ENCODE results near the gene TMC3. TPM values are rescaled to one million over a fixed set of nuclear protein-coding genes. Genes with fewer than 3 reads are reported as not detected.

Gene TMC3
- total and polyA plus RNA-seq, 7 donors = not detected

GRCh38 chr15:81347910-81348309, 26.1 kb downstream of the TMC3 start:
- Histone ChIP-seq H3K27me3 (ENCODE audit: insufficient read depth in 3 of 3, low read length in 2 of 3) (peaks cover 0 to 3% (median 0%) of the 10 kb centered on the region in 3 donors), H3K9me3 (no peaks in the 10 kb centered on the region), H3K4me1 (no peaks in the 10 kb centered on the region), H3K27ac (no peak overlapping the region), H3K36me3 (ENCODE audit: insufficient read depth in 1 of 2, low read depth in 1 of 2) (no peaks in the 10 kb centered on the region), H3K4me3 (no peak overlapping the region)
- intact Hi-C loops (cut with DNase I) = no loop called here
- TF ChIP-seq CTCF (IDR thresholded peaks at IDR 0.05) = no peak
- 90 to 98% (median 93%) methylated on average over 4 of the region's 4 CpGs for WGBS, 3 donors
- DNase-seq (no peak), ATAC-seq (no peak)

- no peaks in the 10 kb centered on the region for H3K36me3 ChIP-seq (ENCODE audit: insufficient read depth in 1 of 2, low read depth in 1 of 2)
- TF ChIP-seq CTCF (IDR thresholded peaks at IDR 0.05) = no peak
- H3K27me3 ChIP-seq (ENCODE audit: insufficient read depth in 3 of 3, low read length in 2 of 3) = peaks cover 0 to 3% (median 2%) of the 10 kb centered on the region in 3 donors
- no peak overlapping the region for H3K4me3 ChIP-seq
- H3K9me3 ChIP-seq = no peaks in the 10 kb centered on the region
- DNase-seq (no peak), ATAC-seq (no peak)
- WGBS, 3 donors = 14 to 33% (median 31%) methylated on average over 2 of the region's 2 CpGs
- intact Hi-C loops (cut with DNase I) = no loop called here
- no peaks in the 10 kb centered on the region for H3K4me1 ChIP-seq
- H3K27ac ChIP-seq = no peak overlapping the region
These were observed 27.4 kb downstream of the TMC3 start for GRCh38 chr15:81346611-81347010.

- intact Hi-C loops (cut with DNase I) = no loop called here
- no peak for ATAC-seq
These were observed 30.6 kb downstream of the TMC3 start for GRCh38 chr15:81343371-81343770.

GRCh38 chr15:81341351-81341750, 32.7 kb downstream of the TMC3 start:
- no peak for TF ChIP-seq CTCF (IDR thresholded peaks at IDR 0.05)
- Histone ChIP-seq H3K4me3 (no peak overlapping the region), H3K27ac (no peak overlapping the region), H3K27me3 (ENCODE audit: insufficient read depth in 3 of 3, low read length in 2 of 3) (peaks cover 2 to 10% (median 2%) of the 10 kb centered on the region in 3 donors), H3K9me3 (no peaks in the 10 kb centered on the region), H3K36me3 (ENCODE audit: insufficient read depth in 1 of 2, low read depth in 1 of 2) (no peaks in the 10 kb centered on the region), H3K4me1 (no peaks in the 10 kb centered on the region)
- DNase-seq = no peak
- WGBS, 3 donors = 93 to 96% (median 95%) methylated on average over 4 of the region's 4 CpGs
- intact Hi-C loops (cut with DNase I) = no loop called here
- ATAC-seq = no peak

More at GRCh38 chr15:81343371-81343770, 30.6 kb downstream of the TMC3 start:
- Histone ChIP-seq H3K36me3 (ENCODE audit: insufficient read depth in 1 of 2, low read depth in 1 of 2) (no peaks in the 10 kb centered on the region), H3K9me3 (no peaks in the 10 kb centered on the region), H3K4me3 (no peak overlapping the region), H3K27ac (no peak overlapping the region), H3K27me3 (ENCODE audit: insufficient read depth in 3 of 3, low read length in 2 of 3) (peaks cover 0 to 3% (median 2%) of the 10 kb centered on the region in 3 donors), H3K4me1 (no peaks in the 10 kb centered on the region)
- 86 to 95% (median 95%) methylated on average over 4 of the region's 4 CpGs for WGBS, 3 donors
- no peak for TF ChIP-seq CTCF (IDR thresholded peaks at IDR 0.05)
- no peak for DNase-seq

- no peak for TF ChIP-seq CTCF (IDR thresholded peaks at IDR 0.05)
- 75 to 83% (median 81%) methylated on average over 4 of the region's 4 CpGs for WGBS, 3 donors
- DNase-seq (no peak), ATAC-seq (no peak)
- H3K4me1 ChIP-seq = no peaks in the 10 kb centered on the region
- H3K36me3 ChIP-seq (ENCODE audit: insufficient read depth in 1 of 2, low read depth in 1 of 2) = no peaks in the 10 kb centered on the region
- H3K4me3 ChIP-seq = no peak overlapping the region
- no peaks in the 10 kb centered on the region for H3K9me3 ChIP-seq
- H3K27me3 ChIP-seq (ENCODE audit: insufficient read depth in 3 of 3, low read length in 2 of 3) = peaks cover 0 to 10% (median 2%) of the 10 kb centered on the region in 3 donors
- H3K27ac ChIP-seq = no peak overlapping the region
- intact Hi-C loops (cut with DNase I) = no loop called here
These were observed 34.2 kb downstream of the TMC3 start for GRCh38 chr15:81339851-81340250.
